Measurements from ENCODE around the gene RRAS. TPM values are rescaled to one million over a fixed set of nuclear protein-coding genes. Genes with fewer than 3 reads are reported as not detected.
A peak's percentile ranks its signal among the peaks of the same experiment; 100 is the strongest.

Gene RRAS
- total RNA-seq, 1 donor from 2014 or later = 1.2 TPM

GRCh38 chr19:49665036-49665350 lies 25.1 kb upstream of the RRAS start:
- Mint-ChIP-seq H3K36me3 (ENCODE audit: low read depth) (peaks cover 10% of the 10 kb centered on the region), H3K4me1 (peaks cover 41% of the 10 kb centered on the region), H3K4me3 (peak overlapping the region; percentile 98), H3K27ac (ENCODE audit: unreplicated experiment) (peak overlapping the region; percentile 97), H3K9me3 (no peaks in the 10 kb centered on the region), H3K27me3 (ENCODE audit: low read depth) (peaks cover 10% of the 10 kb centered on the region)
- TF ChIP-seq CTCF (conservative IDR thresholded peaks at IDR 0.05) = no peak
- DNase-seq (ENCODE audit: low read depth, low spot score) = no peak

- H3K36me3 Mint-ChIP-seq (ENCODE audit: low read depth) = peaks cover 9% of the 10 kb centered on the region
- DNase-seq (ENCODE audit: low read depth, low spot score) = peak; percentile 80
- H3K27ac Mint-ChIP-seq (ENCODE audit: unreplicated experiment) = peak overlapping the region; percentile 97
- H3K4me3 Mint-ChIP-seq = peak overlapping the region; percentile 98
- peaks cover 37% of the 10 kb centered on the region for H3K4me1 Mint-ChIP-seq
- no peaks in the 10 kb centered on the region for H3K9me3 Mint-ChIP-seq
- no peak for TF ChIP-seq CTCF (conservative IDR thresholded peaks at IDR 0.05)
- peaks cover 10% of the 10 kb centered on the region for H3K27me3 Mint-ChIP-seq (ENCODE audit: low read depth)
Observed at GRCh38 chr19:49664171-49665035, 24.5 kb upstream of the RRAS start.

GRCh38 chr19:49663224-49663623 lies 23.3 kb upstream of the RRAS start:
- Mint-ChIP-seq H3K36me3 (ENCODE audit: low read depth) (peaks cover 9% of the 10 kb centered on the region), H3K4me1 (peaks cover 37% of the 10 kb centered on the region), H3K9me3 (no peaks in the 10 kb centered on the region), H3K27me3 (ENCODE audit: low read depth) (peaks cover 10% of the 10 kb centered on the region), H3K4me3 (peak overlapping the region; percentile 64), H3K27ac (ENCODE audit: unreplicated experiment) (no peak overlapping the region)
- TF ChIP-seq CTCF (conservative IDR thresholded peaks at IDR 0.05) = no peak
- no peak for DNase-seq (ENCODE audit: low read depth, low spot score)

GRCh38 chr19:49662011-49662410 lies 22.1 kb upstream of the RRAS start:
- peaks cover 31% of the 10 kb centered on the region for H3K4me1 Mint-ChIP-seq
- H3K27me3 Mint-ChIP-seq (ENCODE audit: low read depth) = peaks cover 10% of the 10 kb centered on the region
- H3K9me3 Mint-ChIP-seq = no peaks in the 10 kb centered on the region
- H3K36me3 Mint-ChIP-seq (ENCODE audit: low read depth) = peaks cover 9% of the 10 kb centered on the region
- no peak for TF ChIP-seq CTCF (conservative IDR thresholded peaks at IDR 0.05)
- H3K4me3 Mint-ChIP-seq = peak overlapping the region; percentile 23
- DNase-seq (ENCODE audit: low read depth, low spot score) = no peak
- no peak overlapping the region for H3K27ac Mint-ChIP-seq (ENCODE audit: unreplicated experiment)

- no peak overlapping the region for H3K27ac Mint-ChIP-seq (ENCODE audit: unreplicated experiment)
Observed at GRCh38 chr19:49660338-49660961, 20.5 kb upstream of the RRAS start.

More at GRCh38 chr19:49660338-49660961, 20.5 kb upstream of the RRAS start:
- TF ChIP-seq CTCF (conservative IDR thresholded peaks at IDR 0.05) = no peak
- peaks cover 17% of the 10 kb centered on the region for H3K4me1 Mint-ChIP-seq
- no peaks in the 10 kb centered on the region for H3K9me3 Mint-ChIP-seq
- peak overlapping the region; percentile 61 for H3K4me3 Mint-ChIP-seq
- no peak for DNase-seq (ENCODE audit: low read depth, low spot score)
- peaks cover 12% of the 10 kb centered on the region for H3K36me3 Mint-ChIP-seq (ENCODE audit: low read depth)
- peaks cover 6% of the 10 kb centered on the region for H3K27me3 Mint-ChIP-seq (ENCODE audit: low read depth)
